MCF 10A (cell line): ENCODE results near the gene PDE3A. TPM values are rescaled to one million over a fixed set of nuclear protein-coding genes. Genes with fewer than 3 reads are reported as not detected.

ENCODE experiments used
- BruUV-seq: library from RNA; stranded (reverse); fragments of 400-500 nt; replicated peaks from 2 replicates; lab custom pipeline; 2021; lab: Mats Ljungman, UMichigan
- CTCF ChIA-PET: fragments of 300-600 bp; sonication (Branson Sonifier 250); formaldehyde crosslinking; extraction: SDS; loops from one replicate; lab custom pipeline; 2021; ENCODE audit warnings: antibody characterized with exemption, inconsistent platforms; lab: Yijun Ruan, JAX
- POLR2A ChIA-PET: fragments of 300-600, 350-650 bp; sonication (Branson Sonifier 250); formaldehyde crosslinking; extraction: SDS; loops from one replicate; lab custom pipeline; 2020; ENCODE audit warnings: antibody characterized with exemption, inconsistent platforms; lab: Yijun Ruan, JAX
- DNase-seq: peaks from one replicate; pipeline ENCODE4 v3.0.0-alpha.2; 2018; ENCODE audit not compliant: unreplicated experiment
- H3K27ac Mint-ChIP-seq: one replicate; pipeline ENCODE4 v1.8.0; 2022; ENCODE audit warnings: mild to moderate bottlenecking, low read depth, mixed read lengths; ENCODE audit not compliant: unreplicated experiment
- H3K27me3 Mint-ChIP-seq: one replicate; pipeline ENCODE4 v1.8.0; 2022; ENCODE audit warnings: mixed read lengths; ENCODE audit not compliant: insufficient read depth, unreplicated experiment
- H3K36me3 Mint-ChIP-seq: one replicate; pipeline ENCODE4 v1.8.0; 2022; ENCODE audit warnings: mild to moderate bottlenecking, moderate library complexity, mixed read lengths; ENCODE audit not compliant: insufficient read depth, unreplicated experiment
- H3K4me1 Mint-ChIP-seq: one replicate; pipeline ENCODE4 v1.8.0; 2022; ENCODE audit warnings: mixed read lengths; ENCODE audit not compliant: insufficient read depth, unreplicated experiment
- H3K4me3 Mint-ChIP-seq: one replicate; pipeline ENCODE4 v1.8.0; 2022; ENCODE audit warnings: mild to moderate bottlenecking, moderate library complexity, mixed read lengths; ENCODE audit not compliant: unreplicated experiment
- H3K9me3 Mint-ChIP-seq: one replicate; pipeline ENCODE4 v1.8.0; 2022; ENCODE audit warnings: mixed read lengths; ENCODE audit not compliant: unreplicated experiment
- CTCF ChIP-seq: fragments of 200-600 bp; IDR thresholded peaks from one replicate; pipeline ENCODE4 v1.8.0; 2022; ENCODE audit warnings: antibody characterized with exemption, mild to moderate bottlenecking; ENCODE audit not compliant: unreplicated experiment
- intact Hi-C: fragments of 100-400 bp; cut with micrococcal nuclease; formaldehyde crosslinking; loops from 2 replicates; pipeline ENCODE4 v1.14.1; 2022
- total RNA-seq: library from RNA; stranded (reverse); gene quantifications from 2 replicates; pipeline ENCODE4 v1.2.3, GENCODE V29; 2022

Gene PDE3A
- total RNA-seq, 1 experiment from 2014 or later, result not detected

DNA sequence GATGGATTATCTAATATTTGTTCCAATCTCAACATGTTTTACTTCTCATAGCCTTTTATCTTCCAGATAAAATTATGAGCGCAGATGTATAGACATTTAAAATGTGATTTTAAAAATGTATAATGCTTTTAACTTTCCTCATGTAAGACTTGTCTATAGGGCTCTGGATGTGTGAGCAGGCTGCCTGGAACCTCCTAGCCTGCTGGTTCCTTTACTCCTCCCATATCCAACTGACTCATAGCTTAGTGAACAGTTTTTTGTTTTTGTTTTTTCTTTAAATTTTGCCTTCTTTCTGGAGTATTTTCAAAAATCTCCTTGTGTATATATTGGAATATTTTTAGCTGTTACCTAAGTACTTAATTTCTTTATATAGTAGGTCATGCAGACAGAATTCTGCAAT is 115.4 kb downstream of the PDE3A start:
- Mint-ChIP-seq H3K36me3 (no peaks in the 10 kb centered on the region), H3K4me3 (no peak overlapping the region), H3K9me3 (no peaks in the 10 kb centered on the region), H3K27ac (no peak overlapping the region), H3K4me1 (no peaks in the 10 kb centered on the region), H3K27me3 (peaks cover 77% of the 10 kb centered on the region)
- no peak for DNase-seq
- no peak for TF ChIP-seq CTCF
- POLR2A ChIA-PET, result interaction anchor here (0.7 kb wide), 1 partner anchor 161 kb away, joined by 3 read pairs; no protein-coding TSS in a partner anchor
- no TSS peak for BruUV-seq
- CTCF ChIA-PET, result no interaction called here
- intact Hi-C loops, result no loop called here

- TF ChIP-seq CTCF, result no peak
- Mint-ChIP-seq H3K4me1 (no peaks in the 10 kb centered on the region), H3K27ac (no peak overlapping the region), H3K4me3 (no peak overlapping the region), H3K27me3 (peaks cover 65% of the 10 kb centered on the region), H3K9me3 (no peaks in the 10 kb centered on the region), H3K36me3 (no peaks in the 10 kb centered on the region)
- DNase-seq, result peak; percentile 37
- POLR2A ChIA-PET, result interaction anchor here (0.7 kb wide), 1 partner anchor 535 kb away, joined by 3 read pairs; no protein-coding TSS in a partner anchor
- intact Hi-C loops, result no loop called here
- CTCF ChIA-PET, result no interaction called here
- no TSS peak for BruUV-seq
These were observed 117.9 kb downstream of the PDE3A start for GRCh38 chr12:20486233-20486632.

DNA sequence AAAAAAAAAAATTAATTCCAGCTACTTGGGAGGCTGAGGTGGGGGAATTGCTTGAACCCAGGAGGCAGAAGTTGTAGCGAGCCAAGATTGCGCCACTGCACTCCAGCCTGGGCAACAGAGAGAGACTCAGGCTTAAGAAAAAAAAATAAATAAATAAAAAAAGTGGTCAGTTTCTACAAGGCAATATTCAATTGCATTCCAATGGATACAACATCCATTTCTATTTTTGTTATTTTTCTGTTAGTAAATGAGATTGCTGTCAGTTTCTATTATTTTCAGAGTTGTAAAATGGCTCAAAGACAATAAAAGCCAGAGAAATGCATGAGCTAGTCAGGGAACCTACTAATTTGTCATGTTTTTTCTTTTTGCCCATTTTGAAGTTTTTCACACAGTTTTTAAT is 119.2 kb downstream of the PDE3A start:
- no peak overlapping the region for H3K4me3 Mint-ChIP-seq
- DNase-seq, result no peak
- TF ChIP-seq CTCF, result no peak
- ChIA-PET POLR2A (no interaction called here), CTCF (no interaction called here)
- no TSS peak for BruUV-seq
- H3K27ac Mint-ChIP-seq, result no peak overlapping the region
- H3K9me3 Mint-ChIP-seq, result no peaks in the 10 kb centered on the region
- H3K4me1 Mint-ChIP-seq, result peaks cover 5% of the 10 kb centered on the region
- intact Hi-C loops, result no loop called here
- peaks cover 53% of the 10 kb centered on the region for H3K27me3 Mint-ChIP-seq
- no peaks in the 10 kb centered on the region for H3K36me3 Mint-ChIP-seq

DNA sequence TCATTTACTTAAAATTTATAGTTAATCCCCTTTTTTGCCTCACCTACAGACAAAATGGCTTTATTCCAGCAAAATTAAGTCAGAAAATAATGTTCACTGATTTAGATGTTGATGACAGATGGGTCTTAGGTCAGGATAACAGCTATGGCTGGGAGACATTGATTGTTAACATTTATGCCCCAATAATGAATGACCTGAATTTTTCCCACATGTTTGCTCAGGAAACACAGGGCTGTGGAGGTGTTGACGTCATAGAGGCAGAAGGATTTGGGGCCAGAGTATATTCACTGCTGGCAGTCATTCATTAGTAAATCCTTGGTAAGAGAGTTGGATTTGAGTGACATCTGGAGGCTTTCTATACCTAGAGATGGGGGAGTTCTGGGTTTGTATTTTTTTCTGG is 121.3 kb downstream of the PDE3A start:
- intact Hi-C loops, result no loop called here
- H3K36me3 Mint-ChIP-seq, result no peaks in the 10 kb centered on the region
- peaks cover 6% of the 10 kb centered on the region for H3K4me1 Mint-ChIP-seq
- no peak for DNase-seq
- H3K4me3 Mint-ChIP-seq, result no peak overlapping the region
- TF ChIP-seq CTCF, result no peak
- H3K27me3 Mint-ChIP-seq, result peaks cover 32% of the 10 kb centered on the region
- POLR2A ChIA-PET, result no interaction called here
- H3K9me3 Mint-ChIP-seq, result no peaks in the 10 kb centered on the region
- BruUV-seq, result no TSS peak
- no peak overlapping the region for H3K27ac Mint-ChIP-seq
- CTCF ChIA-PET, result interaction anchor here (1.0 kb wide), 1 partner anchor 10 kb away, joined by 3 read pairs; no protein-coding TSS in a partner anchor
